H9 (cell line): ENCODE results near the gene FKRP. TPM values are rescaled to one million over a fixed set of nuclear protein-coding genes. Genes with fewer than 3 reads are reported as not detected.

Experiments used
- DNase-seq: peaks from one replicate; pipeline ENCODE4 v3.0.0-alpha.2; 2017
- H2AFZ ChIP-seq: one replicate; pipeline ENCODE4 v1.6.1; 2013; ENCODE audit warnings: mild to moderate bottlenecking, low read length, control low read depth, moderate library complexity
- H2AK5ac ChIP-seq: 2 replicates; pipeline ENCODE4 v1.6.1; 2013; ENCODE audit warnings: low read length, control low read depth, mixed read lengths; ENCODE audit not compliant: insufficient read length
- H2BK120ac ChIP-seq: one replicate; pipeline ENCODE4 v1.6.1; 2013; ENCODE audit warnings: low read depth, mild to moderate bottlenecking, low read length, control low read depth, inconsistent platforms; ENCODE audit not compliant: poor library complexity, severe bottlenecking
- H2BK12ac ChIP-seq: 2 replicates; pipeline ENCODE4 v1.6.1; 2013; ENCODE audit warnings: low read length, control low read depth, mixed read lengths, low read depth; ENCODE audit not compliant: insufficient read length
- H2BK15ac ChIP-seq: 2 replicates; pipeline ENCODE4 v1.6.1; 2013; ENCODE audit warnings: low read depth, low read length, control low read depth
- H2BK20ac ChIP-seq: one replicate; pipeline ENCODE4 v1.6.1; 2013; ENCODE audit warnings: low read depth, mild to moderate bottlenecking, low read length, control low read depth, inconsistent platforms; ENCODE audit not compliant: poor library complexity, severe bottlenecking
- H2BK5ac ChIP-seq: 2 replicates; pipeline ENCODE4 v1.6.1; 2013; ENCODE audit warnings: low read length, control low read depth, mixed read lengths; ENCODE audit not compliant: insufficient read length
- H3K14ac ChIP-seq: 2 replicates; pipeline ENCODE4 v1.6.1; 2013; ENCODE audit warnings: low read length, control low read depth; ENCODE audit not compliant: insufficient read depth
- H3K18ac ChIP-seq: 2 replicates; pipeline ENCODE4 v1.6.1; 2013; ENCODE audit warnings: low read depth, mild to moderate bottlenecking, mixed read lengths, low read length, control low read depth; ENCODE audit not compliant: insufficient read length
- H3K23ac ChIP-seq: 2 replicates; pipeline ENCODE4 v1.6.1; 2013; ENCODE audit warnings: low read length, control low read depth, mixed read lengths, low read depth; ENCODE audit not compliant: insufficient read length
- H3K23me2 ChIP-seq: 2 replicates; pipeline ENCODE4 v1.6.1; 2013; ENCODE audit warnings: low read depth, mild to moderate bottlenecking, mixed read lengths, low read length, control low read depth; ENCODE audit not compliant: insufficient read length, poor library complexity, severe bottlenecking
- H3K27ac ChIP-seq: 2 replicates; pipeline ENCODE4 v1.5.1; 2013; ENCODE audit warnings: low read length, control low read depth, mixed read lengths, low read depth; ENCODE audit not compliant: insufficient read length
- H3K27me3 ChIP-seq: 2 replicates; pipeline ENCODE4 v1.6.1; 2013; ENCODE audit warnings: low read length, control low read depth, inconsistent platforms; ENCODE audit not compliant: insufficient read depth
- H3K4ac ChIP-seq: 2 replicates; pipeline ENCODE4 v1.6.1; 2013; ENCODE audit warnings: low read depth, mild to moderate bottlenecking, control low read depth, inconsistent platforms, low read length, moderate library complexity
- H3K4me1 ChIP-seq: 2 replicates; pipeline ENCODE4 v1.6.1; 2013; ENCODE audit warnings: low read length, control low read depth, inconsistent platforms; ENCODE audit not compliant: insufficient read depth
- H3K4me2 ChIP-seq: 2 replicates; pipeline ENCODE4 v1.6.1; 2013; ENCODE audit warnings: low read length, control low read depth, mixed read lengths; ENCODE audit not compliant: insufficient read length, insufficient read depth
- H3K56ac ChIP-seq: 2 replicates; pipeline ENCODE4 v1.6.1; 2013; ENCODE audit warnings: low read depth, mild to moderate bottlenecking, mixed read lengths, low read length, control low read depth; ENCODE audit not compliant: insufficient read length
- H3K79me1 ChIP-seq: 2 replicates; pipeline ENCODE4 v1.6.1; 2013; ENCODE audit warnings: low read depth, mild to moderate bottlenecking, moderate library complexity, low read length, control low read depth, inconsistent platforms; ENCODE audit not compliant: insufficient read depth, poor library complexity, severe bottlenecking
- H3K79me2 ChIP-seq: 2 replicates; pipeline ENCODE4 v1.6.1; 2013; ENCODE audit warnings: low read length, control low read depth, inconsistent platforms; ENCODE audit not compliant: insufficient read depth
- H3K9ac ChIP-seq: 2 replicates; pipeline ENCODE4 v1.6.1; 2013; ENCODE audit warnings: low read length, control low read depth, mixed read lengths; ENCODE audit not compliant: insufficient read length; ENCODE audit errors: extremely low read depth
- H3K9me3 ChIP-seq: one replicate; pipeline ENCODE4 v1.6.1; 2013; ENCODE audit warnings: low read depth, low read length, inconsistent platforms; ENCODE audit not compliant: control insufficient read depth
- H3T11ph ChIP-seq: one replicate; pipeline ENCODE4 v1.6.1; 2013; ENCODE audit warnings: mild to moderate bottlenecking, low read length, control low read depth, inconsistent platforms
- H4K20me1 ChIP-seq: one replicate; pipeline ENCODE4 v1.6.1; 2013; ENCODE audit not compliant: control insufficient read depth, insufficient read length, insufficient read depth
- H4K5ac ChIP-seq: 2 replicates; pipeline ENCODE4 v1.6.1; 2013; ENCODE audit warnings: low read depth, mild to moderate bottlenecking, mixed read lengths, low read length, control low read depth; ENCODE audit not compliant: insufficient read length
- H4K8ac ChIP-seq: replicated peaks from 2 replicates; pipeline ENCODE4 v1.6.1; 2013; ENCODE audit warnings: low read length, control low read depth, mixed read lengths, low read depth; ENCODE audit not compliant: insufficient read length
- H4K91ac ChIP-seq: 2 replicates; pipeline ENCODE4 v1.6.1; 2013; ENCODE audit warnings: low read depth, mild to moderate bottlenecking, moderate library complexity, mixed read lengths, low read length, control low read depth; ENCODE audit not compliant: insufficient read length
- H3K27ac Mint-ChIP-seq, 3 experiments: 2 replicates in 2 of 3; 3 replicates in 1 of 3; pipeline ENCODE4 v1.8.0; 2020 to 2021; ENCODE audit warnings: mixed read lengths in 3 of 3, mild to moderate bottlenecking in 1 of 3, moderate library complexity in 1 of 3
- H3K27me3 Mint-ChIP-seq: 2 replicates; pipeline ENCODE4 v1.8.0; 2021; ENCODE audit warnings: low read depth, mild to moderate bottlenecking, moderate library complexity, mixed read lengths
- H3K36me3 Mint-ChIP-seq, 3 experiments: 2 replicates in 2 of 3; 3 replicates in 1 of 3; pipeline ENCODE4 v1.8.0; 2020 to 2021; ENCODE audit warnings: low read depth in 3 of 3, mixed read lengths in 3 of 3; ENCODE audit not compliant: insufficient read depth in 1 of 3
- H3K4me1 Mint-ChIP-seq, 2 experiments: 2 replicates each; pipeline ENCODE4 v1.8.0; 2020; ENCODE audit warnings: mixed read lengths in 2 of 2
- H3K4me3 Mint-ChIP-seq, 2 experiments: 2 replicates in 1 of 2; 3 replicates in 1 of 2; pipeline ENCODE4 v1.8.0; 2020 to 2021; ENCODE audit warnings: mild to moderate bottlenecking in 2 of 2, mixed read lengths in 2 of 2, moderate library complexity in 1 of 2
- H3K9me3 Mint-ChIP-seq, 2 experiments: 2 replicates in 1 of 2; 3 replicates in 1 of 2; pipeline ENCODE4 v1.8.0; 2020; ENCODE audit warnings: mild to moderate bottlenecking in 2 of 2, mixed read lengths in 2 of 2, moderate library complexity in 1 of 2
- WGBS: extraction: QIAGEN DNeasy Blood & Tissue Kit; methylation state at CpG from one replicate; pipeline ENCODE4 v1.1.7; 2013; ENCODE audit warnings: missing lambda C conversion rate, low lambda C conversion rate, mixed read lengths; ENCODE audit not compliant: insufficient read length; ENCODE audit errors: extremely low coverage; 5-methylcytosine and 5-hydroxymethylcytosine counted together
- total RNA-seq: library from RNA; stranded (reverse); gene quantifications from 2 replicates; pipeline ENCODE4 v1.2.1, GENCODE V29; 2021
- TF ChIP-seq, protein P1 (sequence below): fragments of 200-600 bp; sonication (generic); conservative IDR thresholded peaks from 3 replicates; pipeline ENCODE4 v1.8.0; 2021; ENCODE audit warnings: antibody characterized with exemption, mild to moderate bottlenecking

FKRP gene
- total RNA-seq, 1 experiment from 2014 or later, result 42.2 TPM

DNA sequence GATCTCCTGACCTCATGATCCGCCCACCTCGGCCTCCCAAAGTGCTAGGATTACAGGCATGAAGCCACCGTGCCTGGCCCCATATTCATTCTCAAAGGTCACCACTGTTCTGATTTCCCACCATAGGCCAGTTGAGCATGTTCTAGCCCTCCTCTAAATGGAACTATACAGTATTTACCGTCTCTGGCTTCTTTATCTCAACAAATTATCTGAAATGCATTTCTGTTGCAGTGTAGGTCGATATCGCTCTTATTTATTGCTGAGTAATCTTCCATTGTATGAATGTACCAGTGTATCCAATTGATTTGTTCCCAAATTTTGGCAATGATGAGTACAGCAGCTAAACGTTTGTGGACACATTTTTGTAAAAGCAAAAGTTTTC is 27.2 kb downstream of the FKRP start:
- Histone ChIP-seq H2BK20ac (no peak overlapping the region), H2BK15ac (no peak overlapping the region), H3K56ac (no peak overlapping the region), H3T11ph (no peak overlapping the region), H3K4ac (no peak overlapping the region), H4K91ac (no peak overlapping the region), H3K23ac (no peak overlapping the region), H4K8ac (no peak overlapping the region), H2BK5ac (no peak overlapping the region), H2BK120ac (no peak overlapping the region), H2BK12ac (no peak overlapping the region), H4K5ac (no peak overlapping the region), H2AFZ (no peak overlapping the region), H3K79me2 (no peaks in the 10 kb centered on the region), H3K79me1 (no peaks in the 10 kb centered on the region), H3K27me3 (no peaks in the 10 kb centered on the region), H3K18ac (no peak overlapping the region), H3K23me2 (no peaks in the 10 kb centered on the region), H3K14ac (no peak overlapping the region), H3K9ac (no peak overlapping the region), H3K9me3 (no peaks in the 10 kb centered on the region), H3K27ac (no peak overlapping the region), H3K4me1 (no peaks in the 10 kb centered on the region), H3K4me2 (no peak overlapping the region), H2AK5ac (no peak overlapping the region), H4K20me1 (no peaks in the 10 kb centered on the region)
- no CpG with 5 or more reads among the region's 7 CpGs for WGBS
- H3K36me3 Mint-ChIP-seq, result peaks cover 30 to 45% (median 32%) of the 10 kb centered on the region in 3 experiments
- DNase-seq, result no peak
- TF ChIP-seq, protein P1, sequence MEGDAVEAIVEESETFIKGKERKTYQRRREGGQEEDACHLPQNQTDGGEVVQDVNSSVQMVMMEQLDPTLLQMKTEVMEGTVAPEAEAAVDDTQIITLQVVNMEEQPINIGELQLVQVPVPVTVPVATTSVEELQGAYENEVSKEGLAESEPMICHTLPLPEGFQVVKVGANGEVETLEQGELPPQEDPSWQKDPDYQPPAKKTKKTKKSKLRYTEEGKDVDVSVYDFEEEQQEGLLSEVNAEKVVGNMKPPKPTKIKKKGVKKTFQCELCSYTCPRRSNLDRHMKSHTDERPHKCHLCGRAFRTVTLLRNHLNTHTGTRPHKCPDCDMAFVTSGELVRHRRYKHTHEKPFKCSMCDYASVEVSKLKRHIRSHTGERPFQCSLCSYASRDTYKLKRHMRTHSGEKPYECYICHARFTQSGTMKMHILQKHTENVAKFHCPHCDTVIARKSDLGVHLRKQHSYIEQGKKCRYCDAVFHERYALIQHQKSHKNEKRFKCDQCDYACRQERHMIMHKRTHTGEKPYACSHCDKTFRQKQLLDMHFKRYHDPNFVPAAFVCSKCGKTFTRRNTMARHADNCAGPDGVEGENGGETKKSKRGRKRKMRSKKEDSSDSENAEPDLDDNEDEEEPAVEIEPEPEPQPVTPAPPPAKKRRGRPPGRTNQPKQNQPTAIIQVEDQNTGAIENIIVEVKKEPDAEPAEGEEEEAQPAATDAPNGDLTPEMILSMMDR, result no peak
- peaks cover 6 to 11% of the 10 kb centered on the region in 2 experiments; a peak in 2 of 4 replicates for H3K4me1 Mint-ChIP-seq
- H3K9me3 Mint-ChIP-seq, result no peaks in the 10 kb centered on the region; a peak in 1 of 5 replicates
- no peaks in the 10 kb centered on the region for H3K27me3 Mint-ChIP-seq
- H3K4me3 Mint-ChIP-seq, result no peak overlapping the region
- H3K27ac Mint-ChIP-seq, result no peak overlapping the region; a peak in 1 of 7 replicates
